ENCODE data around the gene COA1. TPM values are rescaled to one million over a fixed set of nuclear protein-coding genes. Genes with fewer than 3 reads are reported as not detected.
"Not testable (repeated sequence)": the region's sequence is repeated elsewhere in the genome, so short reads cannot be mapped to it uniquely, and the experiment has no call there.

The COA1 gene
- polyA plus RNA-seq, 3 donors = 34.9 to 38.2 (median 35.3) TPM

DNA sequence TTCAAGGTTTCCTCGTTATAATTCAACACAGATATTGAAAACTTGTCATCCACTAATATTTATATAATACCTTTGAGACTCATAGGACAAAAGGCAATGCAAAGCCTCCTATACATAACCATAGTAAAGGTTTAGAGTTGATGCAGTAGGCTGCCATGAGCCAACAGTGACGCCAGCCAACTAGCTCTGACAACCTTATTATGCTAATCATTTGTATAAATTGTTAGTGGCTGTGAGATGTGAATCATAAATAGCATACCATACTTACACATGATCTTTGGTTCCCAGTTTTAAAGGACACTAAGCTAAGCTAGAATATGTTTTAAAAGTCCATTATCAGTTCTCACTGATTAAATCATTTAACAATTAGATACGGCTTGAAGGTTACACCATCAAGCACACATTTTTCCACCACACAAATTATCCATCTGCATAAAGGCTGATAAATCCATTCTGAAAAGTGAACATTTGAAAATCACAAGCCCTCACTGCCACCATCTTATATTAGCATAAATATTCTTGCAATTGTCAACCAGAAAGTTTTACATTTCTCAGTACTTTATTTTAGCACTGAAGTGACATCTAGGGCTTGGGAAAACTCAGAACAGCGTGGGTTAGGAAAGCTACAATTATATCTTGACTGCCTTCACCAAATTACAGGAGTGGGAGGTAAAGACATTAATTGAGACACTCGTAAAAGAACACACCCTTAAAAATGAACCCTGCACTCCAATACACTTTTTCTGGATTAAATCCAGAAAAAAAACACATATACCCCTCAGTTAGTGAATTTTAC, 30.7 kb downstream of the COA1 start:
- H3K27ac ChIP-seq (ENCODE audit: low read depth, low read length) = no peak overlapping the region
- 50 to 83% (median 82%) methylated on average over 5 of the region's 5 CpGs for WGBS, 3 donors

DNA sequence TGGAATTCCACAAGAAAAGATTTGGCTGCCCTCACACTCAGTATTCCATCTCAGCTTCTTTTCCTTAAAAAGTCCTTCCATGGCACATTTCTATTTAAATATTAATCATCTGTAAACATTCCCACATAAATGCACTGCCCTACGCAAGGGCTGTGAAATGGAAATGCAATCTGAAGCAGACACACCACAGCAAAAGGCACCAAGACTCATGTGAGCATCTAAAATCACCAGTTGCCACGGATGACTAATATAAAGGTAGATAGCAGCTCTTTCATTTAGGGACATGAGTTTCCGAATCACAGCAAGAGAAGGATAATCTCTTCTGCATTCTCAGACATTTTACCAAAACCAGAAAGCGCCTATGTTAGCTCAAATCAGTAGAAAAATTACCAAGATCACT, 31.6 kb downstream of the COA1 start:
- no peak overlapping the region for H3K27ac ChIP-seq (ENCODE audit: low read depth, low read length)
- WGBS, 3 donors = 54 to 94% (median 88%) methylated on average over 4 of the region's 4 CpGs

- 95 to 97% (median 97%) methylated on average over 1 of the region's 1 CpG for WGBS, 3 donors
- H3K27ac ChIP-seq (ENCODE audit: low read depth, low read length) = no peak overlapping the region
Measured at GRCh38 chr7:43695365-43695764, 34.0 kb downstream of the COA1 start.

DNA sequence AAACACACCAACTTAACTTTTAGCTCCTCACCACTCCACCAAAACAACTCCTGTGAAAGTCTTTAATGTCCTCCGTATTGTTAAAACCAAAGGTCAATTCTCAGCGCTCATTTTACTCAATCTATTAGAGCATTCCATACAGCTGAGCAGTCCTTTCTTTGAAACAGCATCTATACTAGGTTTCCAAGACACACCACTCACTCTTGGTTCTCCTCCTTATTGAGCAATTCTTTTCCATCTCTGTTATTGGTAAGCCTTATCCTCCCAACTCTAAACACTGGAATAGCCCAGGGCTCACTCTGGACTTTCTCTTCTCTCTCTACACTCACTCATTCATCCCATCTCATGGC, 34.9 kb downstream of the COA1 start:
- WGBS, 3 donors = 95 to 98% (median 98%) methylated on average over 2 of the region's 2 CpGs

GRCh38 chr7:43693687-43694398, 35.5 kb downstream of the COA1 start:
- no peak overlapping the region for H3K27ac ChIP-seq (ENCODE audit: low read depth, low read length)
- 86 to 96% (median 94%) methylated on average over 4 of the region's 4 CpGs for WGBS, 3 donors

More for the DNA sequence above, 34.9 kb downstream of the COA1 start:
- no peak overlapping the region for H3K27ac ChIP-seq (ENCODE audit: low read depth, low read length)

GRCh38 chr7:43692582-43693373, 36.5 kb downstream of the COA1 start:
- 52 to 67% (median 63%) methylated on average over 2 of the region's 2 CpGs for WGBS, 3 donors
- no peak overlapping the region for H3K27ac ChIP-seq (ENCODE audit: low read depth, low read length)

- 79 to 93% (median 85%) methylated on average over 3 of the region's 3 CpGs for WGBS, 3 donors
- no peak overlapping the region for H3K27ac ChIP-seq (ENCODE audit: low read depth, low read length)
Measured at GRCh38 chr7:43691611-43692010, 37.7 kb downstream of the COA1 start.

DNA sequence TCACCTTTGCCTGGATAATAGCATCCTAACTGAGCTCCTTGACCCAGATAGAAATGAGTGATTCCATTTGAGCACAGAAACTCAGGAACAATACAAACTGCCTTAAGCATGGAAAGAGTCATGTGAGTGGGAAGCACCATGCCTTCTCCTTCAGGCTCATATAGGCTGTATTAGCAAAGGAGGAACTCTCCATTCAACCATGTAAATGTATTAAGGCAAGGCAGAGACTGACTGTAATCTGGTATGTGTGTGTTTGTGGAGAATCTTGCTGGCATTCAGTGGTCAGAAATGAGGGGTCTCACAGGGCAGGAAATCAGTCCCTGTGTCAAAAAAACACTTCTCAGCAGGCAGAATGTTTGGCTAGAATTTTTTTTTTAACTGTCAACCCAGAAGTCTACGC, 40.2 kb downstream of the COA1 start:
- H3K27ac ChIP-seq (ENCODE audit: low read depth, low read length) = no peak overlapping the region
- WGBS, 3 donors = 82 to 98% (median 97%) methylated on average over 1 of the region's 1 CpG

GRCh38 chr7:43687866-43688265, 41.5 kb downstream of the COA1 start:
- WGBS, 3 donors = 94 to 99% (median 96%) methylated on average over 4 of the region's 4 CpGs
- H3K27ac ChIP-seq (ENCODE audit: low read depth, low read length) = not testable (repeated sequence)

GRCh38 chr7:43686991-43687390, 42.3 kb downstream of the COA1 start:
- H3K27ac ChIP-seq (ENCODE audit: low read depth, low read length) = no peak overlapping the region
- 63 to 78% (median 76%) methylated on average over 2 of the region's 2 CpGs for WGBS, 3 donors

GRCh38 chr7:43680736-43681135, 48.6 kb downstream of the COA1 start:
- WGBS, 3 donors = 94 to 100% (median 98%) methylated on average over 3 of the region's 3 CpGs
- H3K27ac ChIP-seq (ENCODE audit: low read depth, low read length) = no peak overlapping the region

- WGBS, 3 donors = 92 to 98% (median 94%) methylated on average over 4 of the region's 4 CpGs
- H3K27ac ChIP-seq (ENCODE audit: low read depth, low read length) = no peak overlapping the region
Measured at GRCh38 chr7:43679210-43680068, 49.9 kb downstream of the COA1 start.

GRCh38 chr7:43678315-43678714, 51.0 kb downstream of the COA1 start:
- H3K27ac ChIP-seq (ENCODE audit: low read depth, low read length) = no peak overlapping the region
- WGBS, 3 donors = 71 to 96% (median 87%) methylated on average over 1 of the region's 1 CpG

GRCh38 chr7:43677864-43678263, 51.5 kb downstream of the COA1 start:
- H3K27ac ChIP-seq (ENCODE audit: low read depth, low read length) = no peak overlapping the region

DNA sequence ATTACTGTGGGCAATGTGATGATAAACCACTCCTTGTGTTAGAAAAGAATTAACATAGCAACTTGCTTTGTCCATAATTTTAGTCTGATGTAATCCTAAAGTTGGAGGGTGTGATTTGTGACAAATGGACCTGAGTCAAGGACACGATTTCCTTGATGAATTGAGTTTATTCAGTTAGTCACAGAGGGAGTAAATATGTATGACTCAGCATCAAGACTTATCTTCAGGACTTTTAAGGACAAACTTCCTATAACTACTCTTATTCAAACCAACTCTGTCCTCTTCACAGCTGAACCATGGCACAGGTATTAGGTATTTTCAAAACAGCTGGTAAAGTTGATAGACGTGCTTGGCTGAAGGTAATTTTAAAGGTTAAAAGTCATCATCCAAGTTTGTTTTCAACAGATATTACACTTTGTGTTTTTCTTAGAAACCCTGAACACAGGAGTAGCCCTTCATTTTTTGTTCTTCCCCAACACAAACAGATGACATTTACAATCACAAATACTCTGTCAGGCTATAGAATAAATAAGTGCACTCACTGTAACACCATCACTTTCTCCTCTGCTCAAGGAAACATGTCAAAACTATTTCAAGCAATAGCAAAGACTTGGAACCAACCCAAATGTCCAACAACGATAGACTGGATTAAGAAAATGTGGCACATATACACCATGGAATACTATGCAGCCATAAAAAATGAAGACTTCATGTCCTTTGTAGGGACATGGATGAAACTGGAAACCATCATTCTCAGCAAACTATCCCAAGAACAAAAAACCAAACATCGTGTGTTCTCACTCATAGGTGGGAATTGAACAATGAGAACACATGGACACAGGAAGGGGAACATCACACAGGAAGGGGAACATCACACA, 54.5 kb downstream of the COA1 start:
- WGBS, 3 donors = 36 to 63% (median 50%) methylated on average over 4 of the region's 4 CpGs
- no peak overlapping the region for H3K27ac ChIP-seq (ENCODE audit: low read depth, low read length)

GRCh38 chr7:43673243-43673976, 55.9 kb downstream of the COA1 start:
- not testable (repeated sequence) for H3K27ac ChIP-seq (ENCODE audit: low read depth, low read length)
- 86 to 96% (median 86%) methylated on average over 5 of the region's 5 CpGs for WGBS, 3 donors

DNA sequence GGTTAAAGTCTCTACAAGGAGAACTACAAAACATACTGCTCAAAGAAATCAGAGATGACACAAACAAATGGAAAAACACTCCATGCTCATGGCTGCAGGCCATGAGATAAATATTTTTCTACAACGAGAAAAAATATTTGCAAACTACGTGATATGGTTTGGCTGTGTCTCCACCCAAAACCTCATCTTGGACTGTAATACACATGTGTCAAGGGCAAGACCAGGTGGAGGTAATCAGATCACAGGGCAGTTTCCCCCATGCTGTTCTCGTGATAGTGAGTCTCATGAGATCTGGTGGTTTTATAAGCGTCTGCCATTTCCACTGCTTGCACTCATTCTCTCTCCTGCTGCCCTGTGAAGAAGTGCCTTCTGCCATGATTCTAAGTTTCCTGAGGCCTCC, 57.8 kb downstream of the COA1 start:
- H3K27ac ChIP-seq (ENCODE audit: low read depth, low read length) = no peak overlapping the region
- 50 to 68% (median 68%) methylated on average over 4 of the region's 4 CpGs for WGBS, 3 donors

Data from adipose tissue (tissue), 3 donors.